B cell (primary cell): ENCODE data around the gene LANCL2.

Source experiments
- CTCF ChIP-seq: fragments of 200-600 bp; IDR thresholded peaks from one replicate; pipeline ENCODE4 v1.8.0; 2022; ENCODE audit warnings: antibody characterized with exemption, mild to moderate bottlenecking
- EZH2 ChIP-seq: IDR thresholded peaks from 2 replicates; pipeline ENCODE4 v1.6.1; 2012; ENCODE audit warnings: borderline replicate concordance, low read depth, mild to moderate bottlenecking, moderate library complexity, low read length; ENCODE audit not compliant: insufficient read depth, poor library complexity, severe bottlenecking

- TF ChIP-seq CTCF, result no peak
- no peak for TF ChIP-seq EZH2
Measured at GRCh38 chr7:55467047-55467593, 102.0 kb downstream of the LANCL2 start.
